T-helper 9 cell (primary cell): ENCODE results near the gene EFNB3.
A peak's percentile ranks its signal among the peaks of the same experiment; 100 is the strongest.

ENCODE experiments used
- DNase-seq: peaks from one replicate; pipeline ENCODE4 v3.0.0-alpha.2; 2020
- total RNA-seq, 2 donors: gene quantifications; one replicate each; lab custom pipeline; 2026; lab: John Stamatoyannopoulos, UW

EFNB3 gene
- total RNA-seq = 0 to 0.07 reads per million in 2 donors

GRCh38 chr17:7704601-7705268, at the start of gene EFNB3:
Gene EFNB3, plus strand, starts transcription at chr17:7705202. Its CDS starts 397 bp downstream, at chr17:7705599.
- no peak for DNase-seq

GRCh38 chr17:7655541-7655840, 49.5 kb upstream of the EFNB3 start:
- no peak for DNase-seq

- DNase-seq = no peak
These were observed 47.9 kb upstream of the EFNB3 start for GRCh38 chr17:7656958-7657609.

- DNase-seq = no peak
These were observed 37.2 kb upstream of the EFNB3 start for GRCh38 chr17:7667656-7668406.

GRCh38 chr17:7668482-7668881, 36.5 kb upstream of the EFNB3 start:
- no peak for DNase-seq

GRCh38 chr17:7673239-7673638, 31.8 kb upstream of the EFNB3 start:
- no peak for DNase-seq

- no peak for DNase-seq
These were observed 30.1 kb upstream of the EFNB3 start for GRCh38 chr17:7674934-7675333.

GRCh38 chr17:7676533-7676932, 28.5 kb upstream of the EFNB3 start:
- no peak for DNase-seq

GRCh38 chr17:7677388-7678067, 27.5 kb upstream of the EFNB3 start:
- no peak for DNase-seq

- no peak for DNase-seq
These were observed 20.0 kb upstream of the EFNB3 start for GRCh38 chr17:7684851-7685532.

GRCh38 chr17:7685533-7686221, 19.3 kb upstream of the EFNB3 start:
- DNase-seq = peak; percentile 81

- DNase-seq = peak; percentile 68
These were observed 18.6 kb upstream of the EFNB3 start for GRCh38 chr17:7686222-7687071.

- peak; percentile 78 for DNase-seq
These were observed 17.7 kb upstream of the EFNB3 start, which contains the start of gene TP53 for GRCh38 chr17:7687072-7687907. Gene TP53, minus strand, starts transcription at chr17:7687490. Its CDS starts 10,896 bp downstream, at chr17:7676594.

GRCh38 chr17:7687908-7688807, 16.8 kb upstream of the EFNB3 start, which contains the start of gene WRAP53:
Gene WRAP53, plus strand, starts transcription at chr17:7688477. Its CDS starts 172 bp downstream, at chr17:7688649.
- peak; percentile 93 for DNase-seq

GRCh38 chr17:7688808-7689316, 16.1 kb upstream of the EFNB3 start:
- no peak for DNase-seq

GRCh38 chr17:7695586-7695985, 9.4 kb upstream of the EFNB3 start:
- no peak for DNase-seq

- no peak for DNase-seq
These were observed 7.0 kb upstream of the EFNB3 start for GRCh38 chr17:7697828-7698588.

- DNase-seq = no peak
These were observed 4.5 kb upstream of the EFNB3 start for GRCh38 chr17:7700510-7700909.
